SK-N-SH treated with all-trans-retinoic acid at 6 μM for 48 hours (cell line): ENCODE measurements around the gene FRMD1.

Experiments used
- ATAC-seq: fragments of 200-7000 bp; cut with Tn5 transposase; 3 replicates; pipeline ENCODE4 v1.9.1; 2020; ENCODE audit warnings: mild to moderate bottlenecking, moderate library complexity
- ARNTL ChIP-seq: fragments of 450-650 bp; formaldehyde crosslinking; IDR thresholded peaks from 2 replicates; pipeline ENCODE4 v1.5.0; 2020; ENCODE audit warnings: low read depth, mild to moderate bottlenecking, moderate library complexity, borderline replicate concordance
- CREB5 ChIP-seq: fragments of 250-450 bp; sonication (Bioruptor Pico); IDR thresholded peaks from 2 replicates; pipeline ENCODE4 v1.5.1; 2020; ENCODE audit warnings: low read depth, mild to moderate bottlenecking, moderate library complexity
- CSDC2 ChIP-seq: fragments of 250-450 bp; sonication (Bioruptor Pico); IDR thresholded peaks from 2 replicates; pipeline ENCODE4 v1.5.0; 2020; ENCODE audit warnings: mild to moderate bottlenecking, moderate library complexity
- ESRRG ChIP-seq: fragments of 250-450 bp; sonication (Bioruptor Pico); IDR thresholded peaks from 2 replicates; pipeline ENCODE4 v1.6.1; 2021; ENCODE audit warnings: mild to moderate bottlenecking
- GLIS3 ChIP-seq: fragments of 250-450 bp; sonication (Bioruptor Pico); IDR thresholded peaks from 2 replicates; pipeline ENCODE4 v1.5.0; 2020; ENCODE audit warnings: mild to moderate bottlenecking, moderate library complexity
- ISL1 ChIP-seq: fragments of 250-450 bp; sonication (Bioruptor Pico); IDR thresholded peaks from 2 replicates; pipeline ENCODE4 v2.1.2; 2022; ENCODE audit warnings: mild to moderate bottlenecking, moderate library complexity
- OSR1 ChIP-seq: fragments of 250-450 bp; sonication (Bioruptor Pico); IDR thresholded peaks from 2 replicates; pipeline ENCODE4 v1.8.0; 2022; ENCODE audit warnings: moderate library complexity, mild to moderate bottlenecking, inconsistent platforms
- POU6F1 ChIP-seq: fragments of 250-450 bp; sonication (Bioruptor Pico); IDR thresholded peaks from 2 replicates; pipeline ENCODE4 v1.8.0; 2021; ENCODE audit warnings: low read depth, mild to moderate bottlenecking, moderate library complexity, borderline replicate concordance
- PPARA ChIP-seq: fragments of 250-450 bp; sonication (Bioruptor Pico); IDR thresholded peaks from 2 replicates; pipeline ENCODE4 v1.5.0; 2020; ENCODE audit warnings: mild to moderate bottlenecking, borderline replicate concordance
- RARB ChIP-seq: fragments of 250-450 bp; sonication (Bioruptor Pico); IDR thresholded peaks from 2 replicates; pipeline ENCODE4 v1.8.0; 2021; ENCODE audit warnings: mild to moderate bottlenecking, moderate library complexity
- SNAI2 ChIP-seq: fragments of 250-450 bp; sonication (Bioruptor Pico); IDR thresholded peaks from 2 replicates; pipeline ENCODE4 v1.5.0; 2020; ENCODE audit warnings: mild to moderate bottlenecking, moderate library complexity
- TCF4 ChIP-seq: fragments of 250-450 bp; sonication (Bioruptor Pico); IDR thresholded peaks from 2 replicates; pipeline ENCODE4 v1.8.0; 2021; ENCODE audit warnings: mild to moderate bottlenecking, moderate library complexity, borderline replicate concordance
- TOX ChIP-seq: fragments of 250-450 bp; sonication (Bioruptor Pico); IDR thresholded peaks from 2 replicates; pipeline ENCODE4 v1.8.0; 2021; ENCODE audit warnings: mild to moderate bottlenecking, moderate library complexity, borderline replicate concordance
- TSHZ2 ChIP-seq: fragments of 250-450 bp; sonication (Bioruptor Pico); IDR thresholded peaks from 2 replicates; pipeline ENCODE4 v1.5.0; 2020; ENCODE audit warnings: mild to moderate bottlenecking, moderate library complexity
- ZC3H10 ChIP-seq: fragments of 250-450 bp; sonication (Bioruptor Pico); IDR thresholded peaks from 2 replicates; pipeline ENCODE4 v1.5.1; 2021; ENCODE audit warnings: mild to moderate bottlenecking, moderate library complexity
- ZFP3 ChIP-seq: fragments of 250-450 bp; sonication (Bioruptor Pico); IDR thresholded peaks from 2 replicates; pipeline ENCODE4 v1.5.0; 2020; ENCODE audit warnings: mild to moderate bottlenecking, moderate library complexity
- ZFP30 ChIP-seq: fragments of 450-650 bp; formaldehyde crosslinking; IDR thresholded peaks from 2 replicates; pipeline ENCODE4 v1.5.0; 2022; ENCODE audit warnings: mild to moderate bottlenecking, moderate library complexity
- ZNF565 ChIP-seq: fragments of 450-650 bp; formaldehyde crosslinking; conservative IDR thresholded peaks from 2 replicates; pipeline ENCODE4 v1.5.0; 2020; ENCODE audit warnings: low read depth, mild to moderate bottlenecking, moderate library complexity
- ZNF8 ChIP-seq: fragments of 450-650 bp; formaldehyde crosslinking; IDR thresholded peaks from 2 replicates; pipeline ENCODE4 v1.5.0; 2020; ENCODE audit warnings: mild to moderate bottlenecking, moderate library complexity

Gene FRMD1

GRCh38 chr6:168067081-168067759 is 11.8 kb downstream of the FRMD1 start:
- TF ChIP-seq TCF4 (CRISPR knock-in tag) (no peak), ESRRG (no peak), ISL1 (CRISPR knock-in tag) (no peak), CSDC2 (CRISPR knock-in tag) (no peak), ZFP3 (CRISPR knock-in tag) (no peak), POU6F1 (no peak), CREB5 (CRISPR knock-in tag) (no peak), SNAI2 (CRISPR knock-in tag) (no peak), TOX (CRISPR knock-in tag) (no peak), ZFP30 (CRISPR knock-in tag) (no peak), ZC3H10 (CRISPR knock-in tag) (no peak)
- ATAC-seq, result no peak

- TF ChIP-seq TOX (CRISPR knock-in tag), result no peak
- TF ChIP-seq CSDC2 (CRISPR knock-in tag), result no peak
- TF ChIP-seq TSHZ2, result no peak
- TF ChIP-seq CREB5 (CRISPR knock-in tag), result no peak
- TF ChIP-seq POU6F1, result no peak
- no peak for TF ChIP-seq ZFP3 (CRISPR knock-in tag)
- no peak for TF ChIP-seq ARNTL (CRISPR knock-in tag)
- no peak for TF ChIP-seq GLIS3 (CRISPR knock-in tag)
- no peak for TF ChIP-seq ISL1 (CRISPR knock-in tag)
- no peak for TF ChIP-seq OSR1 (CRISPR knock-in tag)
- no peak for TF ChIP-seq PPARA (CRISPR knock-in tag)
- TF ChIP-seq TCF4 (CRISPR knock-in tag), result no peak
- TF ChIP-seq ZNF565, result no peak
- ATAC-seq, result no peak
Measured at GRCh38 chr6:168064226-168064807, 14.7 kb downstream of the FRMD1 start.

- ATAC-seq, result no peak
- TF ChIP-seq GLIS3 (CRISPR knock-in tag), result no peak
- no peak for TF ChIP-seq RARB (CRISPR knock-in tag)
- no peak for TF ChIP-seq TOX (CRISPR knock-in tag)
- no peak for TF ChIP-seq ZNF565
- no peak for TF ChIP-seq ZNF8 (CRISPR knock-in tag)
- no peak for TF ChIP-seq ARNTL (CRISPR knock-in tag)
- TF ChIP-seq CREB5 (CRISPR knock-in tag), result no peak
Measured at GRCh38 chr6:168063431-168063830, 15.6 kb downstream of the FRMD1 start.
